HepG2 (cell line): ENCODE measurements around the gene CIBAR2. TPM values are rescaled to one million over a fixed set of nuclear protein-coding genes. Genes with fewer than 3 reads are reported as not detected.

Source experiments
- BCL3 ChIP-seq: sonication (generic); formaldehyde crosslinking; IDR thresholded peaks from 2 replicates; pipeline ENCODE4 v1.5.1; 2020; ENCODE audit warnings: mild to moderate bottlenecking, missing genetic modification reagents, moderate library complexity
- DMTF1 ChIP-seq: sonication (generic); formaldehyde crosslinking; IDR thresholded peaks from 2 replicates; pipeline ENCODE4 v1.4.0; 2020; ENCODE audit warnings: mild to moderate bottlenecking, missing genetic modification reagents
- PCBP1 ChIP-seq: fragments of 200-400 bp; formaldehyde crosslinking; IDR thresholded peaks from 2 replicates; pipeline ENCODE4 v1.6.1; 2017; ENCODE audit warnings: mild to moderate bottlenecking, low read depth, low read length, borderline replicate concordance
- PTBP1 ChIP-seq: fragments of 200-400 bp; formaldehyde crosslinking; IDR thresholded peaks from 2 replicates; pipeline ENCODE4 v1.6.1; 2018; ENCODE audit warnings: low read length, low read depth; ENCODE audit not compliant: poor library complexity, severe bottlenecking
- RXRA ChIP-seq: sonication (generic); formaldehyde crosslinking; IDR thresholded peaks from 2 replicates; pipeline ENCODE4 v1.5.1; 2020; ENCODE audit warnings: missing genetic modification reagents
- ZGPAT ChIP-seq: IDR thresholded peaks from 2 replicates; pipeline ENCODE4 v1.6.1; 2016; ENCODE audit warnings: mild to moderate bottlenecking
- polyA plus RNA-seq, 8 experiments: library from polyadenylated mRNA; depleted of rRNA in 3 of 8; stranded (reverse) in 7 of 8; unstranded in 1 of 8; fragments of >200 nt; fragmentation: Illumina TruSeq in 4 of 8; extraction: Trizol in 4 of 8; gene quantifications; 2 replicates each; pipeline versions ENCODE4 v1.2.1 to v1.2.3, GENCODE V29; 2011 to 2016; ENCODE audit warnings: low read depth in 4 of 8, missing spikeins in 1 of 8, mixed read lengths in 1 of 8; ENCODE audit not compliant: insufficient read depth in 1 of 8
- total RNA-seq, 5 experiments: library from RNA; depleted of rRNA; stranded (reverse); fragments of >200 nt; fragmentation: Illumina TruSeq; extraction: Trizol; gene quantifications; 2 replicates each; pipeline ENCODE4 v1.2.3, GENCODE V29; 2016; ENCODE audit warnings: low read depth in 1 of 5
- TF ChIP-seq, protein P1 (sequence below): IDR thresholded peaks from 2 replicates; pipeline ENCODE4 v1.6.1; 2016; ENCODE audit warnings: low read depth, control low read depth
- TF ChIP-seq, protein P2 (sequence below): sonication (generic); formaldehyde crosslinking; IDR thresholded peaks from 2 replicates; pipeline ENCODE4 v1.4.0; 2020; ENCODE audit warnings: missing genetic modification reagents, borderline replicate concordance

The CIBAR2 gene
- total and polyA plus RNA-seq, 2 of the 13 experiments (the other 11 are each of a cell fraction or from before 2014, with no cell fraction given) = not detected

- TF ChIP-seq, protein P1, sequence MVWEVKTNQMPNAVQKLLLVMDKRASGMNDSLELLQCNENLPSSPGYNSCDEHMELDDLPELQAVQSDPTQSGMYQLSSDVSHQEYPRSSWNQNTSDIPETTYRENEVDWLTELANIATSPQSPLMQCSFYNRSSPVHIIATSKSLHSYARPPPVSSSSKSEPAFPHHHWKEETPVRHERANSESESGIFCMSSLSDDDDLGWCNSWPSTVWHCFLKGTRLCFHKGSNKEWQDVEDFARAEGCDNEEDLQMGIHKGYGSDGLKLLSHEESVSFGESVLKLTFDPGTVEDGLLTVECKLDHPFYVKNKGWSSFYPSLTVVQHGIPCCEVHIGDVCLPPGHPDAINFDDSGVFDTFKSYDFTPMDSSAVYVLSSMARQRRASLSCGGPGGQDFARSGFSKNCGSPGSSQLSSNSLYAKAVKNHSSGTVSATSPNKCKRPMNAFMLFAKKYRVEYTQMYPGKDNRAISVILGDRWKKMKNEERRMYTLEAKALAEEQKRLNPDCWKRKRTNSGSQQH (CRISPR knock-in tag) = no peak
- TF ChIP-seq BCL3 (no peak), PCBP1 (no peak), ZGPAT (CRISPR knock-in tag) (no peak), PTBP1 (no peak), RXRA (CRISPR knock-in tag) (no peak), DMTF1 (no peak)
- TF ChIP-seq, protein P2, sequence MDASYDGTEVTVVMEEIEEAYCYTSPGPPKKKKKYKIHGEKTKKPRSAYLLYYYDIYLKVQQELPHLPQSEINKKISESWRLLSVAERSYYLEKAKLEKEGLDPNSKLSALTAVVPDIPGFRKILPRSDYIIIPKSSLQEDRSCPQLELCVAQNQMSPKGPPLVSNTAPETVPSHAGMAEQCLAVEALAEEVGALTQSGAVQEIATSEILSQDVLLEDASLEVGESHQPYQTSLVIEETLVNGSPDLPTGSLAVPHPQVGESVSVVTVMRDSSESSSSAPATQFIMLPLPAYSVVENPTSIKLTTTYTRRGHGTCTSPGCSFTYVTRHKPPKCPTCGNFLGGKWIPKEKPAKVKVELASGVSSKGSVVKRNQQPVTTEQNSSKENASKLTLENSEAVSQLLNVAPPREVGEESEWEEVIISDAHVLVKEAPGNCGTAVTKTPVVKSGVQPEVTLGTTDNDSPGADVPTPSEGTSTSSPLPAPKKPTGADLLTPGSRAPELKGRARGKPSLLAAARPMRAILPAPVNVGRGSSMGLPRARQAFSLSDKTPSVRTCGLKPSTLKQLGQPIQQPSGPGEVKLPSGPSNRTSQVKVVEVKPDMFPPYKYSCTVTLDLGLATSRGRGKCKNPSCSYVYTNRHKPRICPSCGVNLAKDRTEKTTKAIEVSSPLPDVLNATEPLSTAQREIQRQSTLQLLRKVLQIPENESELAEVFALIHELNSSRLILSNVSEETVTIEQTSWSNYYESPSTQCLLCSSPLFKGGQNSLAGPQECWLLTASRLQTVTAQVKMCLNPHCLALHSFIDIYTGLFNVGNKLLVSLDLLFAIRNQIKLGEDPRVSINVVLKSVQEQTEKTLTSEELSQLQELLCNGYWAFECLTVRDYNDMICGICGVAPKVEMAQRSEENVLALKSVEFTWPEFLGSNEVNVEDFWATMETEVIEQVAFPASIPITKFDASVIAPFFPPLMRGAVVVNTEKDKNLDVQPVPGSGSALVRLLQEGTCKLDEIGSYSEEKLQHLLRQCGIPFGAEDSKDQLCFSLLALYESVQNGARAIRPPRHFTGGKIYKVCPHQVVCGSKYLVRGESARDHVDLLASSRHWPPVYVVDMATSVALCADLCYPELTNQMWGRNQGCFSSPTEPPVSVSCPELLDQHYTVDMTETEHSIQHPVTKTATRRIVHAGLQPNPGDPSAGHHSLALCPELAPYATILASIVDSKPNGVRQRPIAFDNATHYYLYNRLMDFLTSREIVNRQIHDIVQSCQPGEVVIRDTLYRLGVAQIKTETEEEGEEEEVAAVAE = no peak
These were observed 62.5 kb downstream of the CIBAR2 start (continued) for GRCh38 chr16:85049706-85050305.
